AG08395 (cell line): ENCODE results near the gene CMTM6.
"Not testable (repeated sequence)": the region's sequence is repeated elsewhere in the genome, so short reads cannot be mapped to it uniquely, and the experiment has no call there.

ENCODE experiments used
- DNase-seq: peaks from one replicate; pipeline ENCODE4 v3.0.0; 2012; ENCODE audit warnings: mixed read lengths, low spot score

CMTM6 gene

DNA sequence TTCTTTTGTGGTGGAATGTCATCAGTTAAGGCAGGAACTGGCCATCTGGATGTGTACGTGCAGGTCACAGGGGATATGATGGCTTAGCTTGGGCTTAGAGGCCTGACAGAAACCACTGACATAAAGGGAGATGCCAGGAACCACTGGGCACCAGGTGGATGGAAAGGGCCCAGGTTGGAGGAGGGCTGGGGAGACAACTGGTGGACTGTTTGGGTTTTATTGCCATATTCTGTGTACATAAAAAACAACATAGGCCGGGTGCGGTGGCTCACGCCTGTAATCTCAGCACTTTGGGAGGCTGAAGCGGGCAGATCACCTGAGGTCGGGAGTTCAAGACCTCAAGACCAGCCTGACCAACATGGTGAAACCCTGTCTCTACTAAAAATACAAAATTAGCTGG, 35.8 kb downstream of the CMTM6 start:
- not testable (repeated sequence) for DNase-seq

DNA sequence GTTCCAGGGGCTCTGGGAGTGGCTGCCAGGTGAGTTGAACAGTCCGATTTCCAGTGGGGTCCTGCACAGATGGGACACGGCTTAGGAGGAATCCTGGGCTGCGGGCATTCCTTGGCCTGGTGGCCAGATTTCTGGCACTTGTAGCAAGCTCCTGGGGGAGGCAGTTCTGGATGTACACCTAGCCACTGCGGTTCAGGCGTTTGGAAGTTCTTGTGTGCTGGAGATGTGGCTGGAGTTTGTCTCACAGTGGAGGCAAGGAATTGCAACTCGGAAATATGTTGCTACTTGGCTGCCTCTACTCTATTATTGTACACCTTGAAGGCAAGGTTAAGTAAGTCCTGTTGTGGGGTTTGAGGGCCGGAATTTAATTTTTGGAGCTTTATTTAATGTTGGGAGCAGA, 37.9 kb downstream of the CMTM6 start:
- DNase-seq, result not testable (repeated sequence)

DNA sequence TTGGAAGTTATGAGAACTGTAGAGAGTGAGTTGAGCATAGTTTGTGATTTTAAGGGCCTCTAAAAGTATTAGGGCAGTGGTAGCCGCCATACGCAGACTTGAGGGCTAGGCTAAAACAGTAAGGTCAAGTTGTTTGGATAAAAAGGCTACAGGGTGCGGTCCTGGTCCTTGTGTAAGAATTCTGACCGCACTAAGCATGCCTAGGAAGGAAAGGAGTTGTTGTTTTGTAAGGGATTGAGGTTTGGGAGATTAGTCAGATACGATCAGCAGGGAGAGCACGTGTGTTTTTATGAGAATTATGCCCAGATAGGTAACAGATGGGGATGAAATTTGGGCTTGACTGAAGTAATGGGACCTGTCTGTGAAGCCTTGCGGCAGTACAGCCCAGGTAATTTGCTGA, 39.2 kb downstream of the CMTM6 start:
- not testable (repeated sequence) for DNase-seq

DNA sequence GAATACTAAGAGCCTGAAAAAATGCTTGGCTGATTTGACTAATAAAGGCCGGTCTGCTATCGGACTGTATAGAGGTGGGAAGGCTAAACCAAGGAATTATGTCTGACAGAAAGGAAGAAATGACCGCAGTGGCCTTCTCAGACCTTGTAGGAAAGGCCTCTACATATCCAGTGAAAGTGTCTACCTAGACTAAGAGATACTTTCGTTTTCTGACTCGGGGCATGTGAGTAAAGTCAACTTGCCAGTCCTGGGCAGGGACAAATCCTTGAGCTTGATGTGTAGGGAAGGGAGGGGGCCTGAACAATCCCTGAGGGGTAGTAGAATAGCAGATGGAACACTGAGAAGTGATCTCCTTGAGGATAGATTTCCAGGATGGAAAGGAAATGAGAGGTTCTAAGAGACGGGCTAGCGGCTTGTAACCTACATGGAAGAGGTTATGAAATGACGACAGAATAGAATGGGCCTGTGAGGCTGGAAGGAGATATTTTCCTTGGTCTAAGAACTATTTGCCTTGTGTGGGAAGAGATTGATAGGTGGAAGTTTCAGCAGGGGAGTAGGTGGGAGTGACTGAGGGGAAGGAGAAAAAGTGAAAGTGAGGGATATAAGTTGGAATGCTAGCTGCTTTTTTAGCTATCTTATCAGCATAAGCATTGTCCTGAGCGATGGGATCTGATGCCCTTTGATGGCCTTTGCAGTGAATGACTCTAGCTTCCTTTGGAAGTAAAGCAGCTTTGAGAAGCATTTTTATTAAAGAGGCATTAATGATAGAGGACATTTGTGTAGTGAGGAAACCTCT, 40.3 kb downstream of the CMTM6 start:
- not testable (repeated sequence) for DNase-seq

DNA sequence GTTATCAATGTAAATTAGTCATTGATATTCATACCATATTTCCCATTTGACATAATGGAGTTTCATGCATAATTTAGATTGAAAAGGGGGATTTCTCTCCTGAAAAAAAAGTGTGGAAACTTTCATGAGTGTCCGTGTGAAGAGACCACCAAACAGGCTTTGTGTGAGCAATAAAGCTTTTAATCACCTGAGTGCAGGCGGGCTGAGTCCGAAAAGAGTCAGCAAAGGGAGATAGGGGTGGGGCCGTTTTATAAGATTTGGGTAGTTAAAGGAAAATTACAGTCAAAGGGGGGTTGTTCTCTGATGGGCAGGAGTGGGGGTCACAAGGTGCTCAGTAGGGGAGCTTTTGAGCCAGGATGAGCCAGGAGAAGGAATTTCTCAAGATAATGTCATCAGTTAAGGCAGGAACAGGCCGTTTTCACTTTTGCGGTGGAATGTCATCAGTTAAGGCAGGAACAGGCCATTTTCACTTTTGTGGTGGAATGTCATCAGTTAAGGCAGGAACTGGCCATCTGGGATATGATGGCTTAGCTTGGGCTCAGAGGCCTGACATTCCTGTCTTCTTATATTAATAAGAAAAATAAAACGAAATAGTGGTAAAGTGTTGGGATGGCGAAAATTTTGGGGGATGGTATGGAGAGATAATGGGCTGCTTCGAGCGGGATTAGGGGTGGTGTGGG, 41.7 kb downstream of the CMTM6 start:
- DNase-seq, result not testable (repeated sequence)

DNA sequence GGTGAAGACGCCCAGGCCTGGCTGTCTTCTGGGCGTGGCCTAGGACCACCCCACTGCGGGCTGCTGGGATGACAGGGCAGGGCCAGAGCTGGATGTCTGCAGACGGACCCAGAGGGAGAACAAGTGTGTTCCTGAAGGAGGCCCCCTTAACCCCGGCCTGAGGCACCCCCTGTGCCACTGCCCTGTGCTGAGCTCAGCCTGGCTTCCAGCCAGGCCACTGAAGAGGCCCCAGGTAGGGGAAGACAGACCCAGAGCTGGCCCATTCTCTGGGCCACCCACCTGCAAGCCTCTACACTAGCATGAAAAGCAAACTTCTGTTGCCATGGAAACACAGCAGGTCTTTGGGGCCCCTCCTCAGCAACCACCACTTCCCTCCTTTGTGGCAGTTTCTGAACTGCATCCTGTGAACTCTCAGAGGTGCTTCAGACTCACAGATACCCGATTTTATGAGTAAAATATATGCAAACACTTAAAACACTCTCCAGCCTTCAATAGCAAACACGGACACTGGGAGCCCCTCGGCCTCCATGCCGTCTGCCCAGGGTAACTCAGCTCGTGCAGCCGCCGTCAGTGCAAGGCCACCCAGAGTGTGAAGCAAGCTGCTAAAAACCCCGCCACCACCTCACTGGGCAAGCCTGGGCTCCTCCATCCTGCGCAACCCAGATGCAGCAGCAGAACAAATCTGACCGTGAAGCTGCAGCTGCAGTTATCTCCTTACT, 42.5 kb downstream of the CMTM6 start:
- no peak for DNase-seq

DNA sequence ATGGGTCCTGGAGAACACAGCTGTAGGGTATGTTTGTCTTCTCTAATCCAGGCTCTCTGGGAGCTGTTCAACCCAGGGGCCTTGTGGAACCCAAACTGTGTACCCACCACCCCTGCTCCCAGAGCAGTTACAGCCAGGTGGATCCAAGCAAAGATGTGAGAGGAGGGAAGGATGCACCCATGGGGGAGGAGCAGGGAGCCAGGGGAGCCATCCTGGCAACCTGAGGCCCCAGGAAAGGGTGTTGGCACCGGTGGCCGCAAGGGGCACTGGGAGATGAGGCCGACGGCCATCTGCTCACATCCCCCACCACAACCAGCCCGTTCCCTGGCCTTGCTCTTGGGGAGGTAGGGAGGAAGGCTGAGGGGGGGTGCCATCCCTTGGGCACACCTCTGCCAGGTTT, 43.2 kb downstream of the CMTM6 start:
- DNase-seq, result no peak

DNA sequence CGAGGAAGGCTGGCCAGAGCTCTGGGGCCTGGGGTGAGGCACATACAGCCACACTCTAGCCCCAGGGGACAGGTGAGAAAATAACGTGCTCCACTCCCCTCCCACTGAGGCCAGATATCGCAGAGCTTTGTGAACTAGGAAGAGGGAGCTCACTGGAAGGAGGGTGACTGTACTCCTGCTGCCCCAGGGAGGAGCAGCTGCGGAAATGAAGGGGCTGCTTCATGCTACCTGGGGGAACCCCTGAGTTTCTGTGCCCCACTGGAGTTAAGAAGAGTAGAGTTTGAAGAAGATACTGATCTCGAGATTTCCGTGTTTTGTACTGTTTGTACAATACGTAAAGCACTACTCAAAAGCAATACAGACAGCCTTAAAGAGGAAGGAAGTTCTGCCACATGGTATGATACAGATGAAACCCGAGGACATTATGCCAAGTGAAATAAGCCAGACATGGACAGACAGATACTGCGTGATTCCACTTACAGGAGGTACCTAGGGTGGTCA, 44.6 kb downstream of the CMTM6 start:
- no peak for DNase-seq

DNA sequence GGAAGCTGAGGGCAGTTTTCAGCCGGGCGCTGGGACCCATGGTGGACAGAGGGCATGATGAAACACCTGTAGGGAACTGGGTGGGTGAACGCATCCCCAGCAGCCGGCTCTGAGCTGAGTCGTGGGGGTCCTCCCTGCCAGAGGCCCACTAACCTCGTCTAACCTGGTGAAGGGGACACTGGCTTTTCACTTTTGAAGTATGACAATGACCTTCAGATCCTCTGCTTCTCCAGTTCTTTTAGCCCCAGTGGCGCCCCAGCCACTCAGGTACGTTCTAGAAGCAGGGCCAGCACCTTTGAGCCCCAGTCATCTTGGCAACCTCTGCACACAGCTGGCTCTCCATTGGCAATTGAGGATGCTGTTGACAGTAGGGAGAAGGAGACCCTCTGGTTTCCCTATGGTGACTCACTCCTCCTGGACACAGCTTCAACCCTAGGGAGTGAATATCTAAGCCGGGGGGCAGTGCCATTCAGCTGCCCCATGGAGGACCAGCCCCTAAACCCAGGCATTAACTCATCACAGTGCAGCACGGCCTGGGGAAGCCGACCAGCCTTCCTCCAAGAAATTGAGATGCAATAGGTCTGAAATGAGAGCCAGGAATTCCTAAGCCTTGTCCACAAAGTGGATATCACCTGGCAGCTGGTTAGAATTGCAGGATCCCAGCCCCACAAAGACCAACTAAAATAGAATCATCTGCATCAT, 46.1 kb downstream of the CMTM6 start:
- no peak for DNase-seq

DNA sequence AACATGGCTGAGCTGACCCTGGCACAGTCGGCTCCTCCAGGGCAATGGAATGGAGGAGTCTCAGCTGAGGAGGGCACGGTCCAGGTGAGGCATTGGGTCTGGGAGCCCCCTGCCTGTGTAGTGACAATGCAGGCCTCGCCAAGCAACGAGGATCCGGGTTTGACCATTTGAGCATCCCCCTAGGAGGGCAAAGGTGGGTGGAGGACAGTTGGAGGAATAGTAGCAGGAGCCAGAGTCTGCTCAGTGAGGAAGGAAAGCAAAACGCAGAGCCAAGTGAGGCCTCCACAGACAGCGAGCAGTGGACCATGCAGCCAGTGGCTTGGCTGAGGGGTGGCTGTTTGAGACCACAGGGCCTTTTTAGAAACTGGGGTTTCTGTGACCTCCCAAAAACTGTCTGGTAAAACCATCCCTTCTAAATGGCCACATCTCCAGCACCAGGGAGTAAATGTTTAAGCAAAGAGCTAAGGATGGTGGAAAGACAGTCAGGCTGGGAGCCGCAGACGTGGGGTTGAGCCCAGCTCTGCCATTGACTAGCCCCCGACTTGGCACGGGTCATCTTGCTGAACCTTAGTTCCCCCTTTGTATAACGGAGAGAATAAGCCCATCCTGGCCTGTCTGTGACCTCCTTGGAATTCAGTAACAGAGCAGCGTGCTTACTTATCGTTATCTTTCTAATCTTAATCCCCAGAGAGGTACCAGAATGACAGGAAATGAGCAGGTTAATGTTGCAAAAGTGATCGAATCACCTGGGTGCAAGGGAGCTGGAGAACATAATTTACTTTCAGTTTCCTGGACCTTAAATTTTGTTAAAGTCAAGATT, 46.8 kb downstream of the CMTM6 start:
- no peak for DNase-seq

DNA sequence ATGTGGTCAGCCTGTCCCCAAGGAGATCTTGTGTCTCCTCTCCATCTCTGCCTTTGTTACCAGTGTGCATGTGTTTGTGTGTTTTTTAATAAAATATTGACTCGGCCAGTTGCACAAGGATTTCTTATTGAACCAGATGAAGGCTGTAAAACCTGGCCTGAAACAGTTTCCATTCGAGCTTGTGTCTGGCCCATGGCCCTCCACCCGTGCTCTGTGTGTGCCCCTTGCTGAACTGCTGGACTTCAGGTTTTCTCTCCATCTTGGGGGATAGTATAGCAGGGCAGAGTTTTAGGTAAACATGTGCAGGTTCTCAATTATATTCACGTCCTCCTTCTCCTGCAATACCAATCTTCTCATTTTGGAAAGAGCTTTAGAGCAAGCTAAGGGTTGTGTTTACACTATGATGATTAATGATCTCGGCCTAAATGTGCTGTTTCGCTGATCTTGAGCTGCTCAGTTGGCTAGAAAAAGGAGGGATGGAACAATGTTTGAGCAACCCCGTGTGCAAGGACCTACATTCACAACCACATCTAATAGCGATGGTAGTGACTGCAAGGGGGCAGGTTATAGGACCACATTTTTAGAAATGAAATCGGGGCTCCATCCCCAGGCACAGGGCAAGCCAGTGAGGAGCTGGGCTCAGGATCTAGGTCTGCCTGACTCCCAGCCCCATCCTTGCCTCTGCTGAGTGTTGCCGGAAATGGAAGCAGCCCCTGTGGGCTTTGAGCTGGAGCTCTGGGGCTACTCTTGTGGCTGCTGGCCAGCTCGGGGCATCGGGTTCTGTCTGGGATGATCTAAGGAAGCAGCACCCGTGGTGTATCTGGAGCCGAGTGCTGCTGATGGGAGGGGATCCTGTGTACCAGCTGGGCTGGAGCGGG, 47.7 kb downstream of the CMTM6 start:
- DNase-seq, result no peak

DNA sequence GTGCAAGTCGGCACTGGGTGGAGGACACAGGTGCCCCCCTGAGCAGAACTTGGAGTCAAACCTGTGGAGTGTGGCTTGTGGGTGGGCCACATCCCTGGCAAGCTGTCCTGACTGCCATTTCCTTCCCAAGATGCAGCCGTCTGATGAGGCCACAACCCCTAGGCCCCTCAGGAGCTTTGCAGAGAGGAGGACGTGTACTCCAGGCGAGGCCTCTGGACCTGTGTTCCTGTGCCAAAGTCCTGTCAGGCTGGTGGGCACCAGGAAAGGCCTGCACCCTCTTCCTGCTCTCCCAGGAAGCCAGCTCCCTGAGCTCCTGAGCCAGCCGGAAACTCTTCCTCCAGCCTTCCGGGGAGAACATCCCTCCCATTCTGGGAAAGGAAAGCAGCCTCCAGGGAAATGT, 48.5 kb downstream of the CMTM6 start:
- DNase-seq, result no peak

DNA sequence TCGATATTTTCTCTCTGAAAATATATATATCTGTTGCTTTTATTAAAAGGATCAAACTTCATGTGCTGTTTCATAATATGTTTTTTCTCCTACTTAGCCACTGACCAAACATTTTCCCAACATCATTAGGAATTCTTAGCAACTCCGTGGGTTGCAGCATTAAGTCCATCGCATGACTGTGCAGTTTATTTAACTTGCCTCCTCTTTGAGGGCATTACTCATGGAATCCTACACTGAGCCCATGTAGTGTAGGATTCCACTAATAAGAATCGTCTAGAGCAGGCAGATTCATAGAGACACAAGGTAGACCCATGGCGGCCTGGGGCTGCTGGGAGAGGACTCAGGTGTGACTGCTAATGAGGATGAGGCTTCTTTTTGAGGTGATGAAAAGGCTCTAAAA, 49.3 kb downstream of the CMTM6 start:
- DNase-seq, result peak; percentile 29

DNA sequence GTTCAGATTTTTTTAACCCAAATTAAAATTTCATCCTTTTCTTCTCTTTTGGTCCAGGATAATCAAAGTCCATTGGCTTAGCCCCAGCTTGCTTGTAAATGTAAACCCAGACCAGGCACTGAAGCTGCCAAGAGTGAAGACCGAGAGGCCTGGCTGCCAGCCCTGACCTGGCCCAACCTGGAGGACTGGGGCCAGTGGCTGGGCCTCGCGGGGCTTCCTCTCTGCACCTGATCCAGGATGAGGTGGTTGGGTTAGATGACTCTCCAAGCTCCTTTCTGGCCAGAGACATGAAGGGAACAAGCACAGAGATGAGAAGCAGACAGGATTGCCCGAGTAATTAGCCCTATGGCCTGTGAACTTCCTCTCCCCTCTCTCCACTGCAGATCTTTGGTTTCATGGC, 50.6 kb downstream of the CMTM6 start:
- DNase-seq, result no peak

DNA sequence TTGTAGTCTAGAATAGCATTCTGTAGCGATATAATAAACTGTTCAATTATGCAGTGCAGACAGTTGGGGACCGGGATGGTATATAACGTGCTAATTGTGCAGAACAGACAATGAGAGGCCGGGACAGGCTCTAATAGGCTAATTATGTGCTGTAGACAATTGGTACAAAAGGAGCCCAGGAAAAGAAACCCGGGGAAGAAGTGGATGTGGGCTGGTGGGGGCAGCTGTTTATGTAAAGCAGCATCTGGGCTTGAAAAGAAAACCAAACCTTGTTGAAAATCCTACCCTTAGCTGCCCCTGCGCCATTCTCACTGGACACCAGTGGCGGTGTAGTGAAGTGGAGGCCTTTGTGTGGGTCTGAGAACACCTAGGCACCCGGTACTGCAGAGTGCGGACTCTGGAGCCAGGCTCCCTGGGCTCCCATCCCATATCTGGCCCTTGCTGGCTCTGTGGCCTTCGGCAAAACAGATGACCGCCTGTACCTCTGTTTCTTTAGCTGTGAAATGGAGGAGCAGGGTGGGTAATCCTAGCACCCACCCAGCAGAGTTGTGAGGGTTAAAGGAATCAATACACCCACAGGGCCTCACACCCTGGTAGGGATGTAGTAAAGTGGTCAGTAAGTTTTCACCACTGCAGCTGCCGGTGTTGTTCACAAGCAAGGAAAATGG, 51.5 kb downstream of the CMTM6 start:
- DNase-seq, result no peak

DNA sequence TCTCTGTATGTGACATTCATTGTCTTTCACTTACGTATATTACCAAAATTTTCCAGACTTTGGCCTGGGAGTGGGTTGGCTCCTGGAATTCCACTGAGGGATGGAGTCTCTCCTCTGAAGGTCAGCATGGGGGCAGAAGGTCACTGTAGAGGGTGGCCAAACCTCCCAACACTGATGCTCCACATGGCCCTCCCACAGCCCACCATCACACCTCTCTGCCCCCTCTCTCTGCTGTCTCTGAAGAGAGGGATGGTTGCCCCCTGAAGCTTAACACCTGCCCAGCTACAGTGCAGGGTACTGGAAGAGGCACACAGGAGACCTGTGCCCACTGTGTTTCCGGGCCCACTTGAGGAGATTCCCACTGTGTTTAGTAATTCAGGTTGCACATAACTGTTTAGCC, 52.2 kb downstream of the CMTM6 start:
- no peak for DNase-seq

DNA sequence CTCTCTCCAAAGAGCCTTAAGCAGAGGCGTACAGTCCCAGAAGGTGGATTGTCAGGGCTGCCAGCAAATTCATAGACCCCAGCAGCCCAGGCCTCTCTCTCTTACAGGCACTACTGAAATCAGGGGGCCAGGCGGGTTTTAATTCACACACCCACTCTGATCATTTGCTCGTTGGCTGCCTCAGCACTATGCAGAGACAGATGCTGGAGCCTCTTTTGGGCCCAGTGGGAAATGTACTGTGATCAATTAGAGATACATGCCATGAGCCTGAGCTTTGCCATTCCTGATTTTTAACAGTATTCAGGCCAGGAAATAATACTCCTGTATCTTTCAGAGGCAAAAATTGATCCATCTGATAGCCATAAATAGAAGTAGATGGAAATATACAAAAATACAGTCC, 53.0 kb downstream of the CMTM6 start:
- DNase-seq, result no peak

DNA sequence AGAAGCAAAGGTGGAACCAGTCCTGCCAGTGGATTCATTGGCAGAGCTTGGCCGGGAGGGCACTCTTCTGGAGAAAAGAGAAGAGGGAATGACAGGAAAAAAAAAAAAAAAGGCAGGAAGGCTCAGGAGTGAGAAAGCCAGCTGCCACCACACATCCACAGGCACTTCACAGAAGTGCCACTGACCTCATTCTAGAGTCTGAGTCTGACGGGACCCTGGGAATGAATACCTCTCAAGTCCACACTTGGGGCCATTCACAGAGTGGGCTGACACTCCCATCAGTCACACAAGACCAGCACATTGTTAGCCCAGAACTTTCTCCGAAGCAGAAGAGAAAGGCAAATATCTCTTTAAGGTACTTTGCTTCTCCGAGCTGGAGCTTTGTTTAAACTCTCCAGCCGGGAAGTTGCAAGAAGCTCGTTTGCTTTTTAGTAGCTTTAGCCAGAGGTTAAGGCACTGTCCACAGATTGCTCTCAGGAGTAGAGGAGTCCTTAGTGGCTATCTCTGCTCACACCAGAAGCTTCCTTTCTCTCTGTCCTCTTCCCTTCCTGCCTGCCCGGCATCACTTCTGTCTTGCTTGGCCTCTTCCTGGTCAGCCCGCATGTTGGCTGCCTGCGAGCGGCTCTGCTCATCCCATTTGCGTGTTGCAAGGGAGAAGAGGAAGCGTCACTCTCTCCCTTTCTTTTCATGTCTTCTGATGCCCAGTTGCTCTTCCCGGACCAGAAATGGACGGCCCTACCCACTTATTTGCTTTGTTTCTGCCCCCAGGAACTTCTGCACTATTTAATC, 53.8 kb downstream of the CMTM6 start:
- DNase-seq, result no peak

DNA sequence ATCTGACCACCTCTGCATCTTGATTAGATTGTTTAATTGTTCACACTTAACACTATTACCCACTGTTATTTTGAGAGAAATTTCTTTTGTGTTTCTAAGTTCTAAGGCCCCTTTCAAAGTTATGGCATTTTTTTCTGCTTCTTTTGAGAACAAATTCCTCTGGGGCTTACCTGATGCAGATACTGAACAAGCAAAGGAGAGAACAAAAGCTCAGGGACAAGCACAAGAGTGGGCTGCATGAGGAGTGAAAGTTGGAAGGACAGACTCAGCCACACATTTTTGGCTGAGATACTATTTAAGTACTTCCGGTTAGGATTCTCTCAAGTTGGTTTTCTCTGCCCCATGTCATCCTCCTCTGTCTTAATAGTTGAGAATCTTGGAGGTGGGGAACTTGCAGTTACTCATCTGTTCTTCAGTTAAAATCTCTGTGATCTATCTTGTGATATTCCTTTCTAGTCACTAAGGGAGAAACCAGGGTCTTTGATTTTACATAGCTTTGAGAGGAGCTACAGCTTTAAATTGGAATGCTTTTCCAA, 54.7 kb downstream of the CMTM6 start:
- no peak for DNase-seq
